Glutamatergic neuron (in vitro differentiated cells): ENCODE results near the gene DLAT. TPM values are rescaled to one million over a fixed set of nuclear protein-coding genes. Genes with fewer than 3 reads are reported as not detected.

Experiments
- DNase-seq: peaks from one replicate; pipeline ENCODE4 v3.0.0; 2022
- H3K27ac Mint-ChIP-seq: one replicate; pipeline ENCODE4 v1.8.0; 2020; ENCODE audit warnings: mild to moderate bottlenecking, mixed read lengths, inconsistent platforms; ENCODE audit not compliant: unreplicated experiment
- H3K27me3 Mint-ChIP-seq: one replicate; pipeline ENCODE4 v1.8.0; 2020; ENCODE audit warnings: mild to moderate bottlenecking, moderate library complexity, mixed read lengths, inconsistent platforms; ENCODE audit not compliant: unreplicated experiment
- H3K36me3 Mint-ChIP-seq: one replicate; pipeline ENCODE4 v1.8.0; 2020; ENCODE audit warnings: mild to moderate bottlenecking, mixed read lengths, inconsistent platforms; ENCODE audit not compliant: unreplicated experiment
- H3K4me1 Mint-ChIP-seq: one replicate; pipeline ENCODE4 v1.8.0; 2020; ENCODE audit warnings: mild to moderate bottlenecking, low read depth, mixed read lengths, inconsistent platforms; ENCODE audit not compliant: unreplicated experiment
- H3K4me3 Mint-ChIP-seq: one replicate; pipeline ENCODE4 v1.8.0; 2020; ENCODE audit warnings: mild to moderate bottlenecking, mixed read lengths, inconsistent platforms; ENCODE audit not compliant: unreplicated experiment
- H3K9me3 Mint-ChIP-seq: one replicate; pipeline ENCODE4 v1.8.0; 2020; ENCODE audit warnings: mild to moderate bottlenecking, moderate library complexity, mixed read lengths, inconsistent platforms; ENCODE audit not compliant: unreplicated experiment
- CTCF ChIP-seq: fragments of 200-600 bp; sonication (generic); IDR thresholded peaks from one replicate; pipeline ENCODE4 v1.5.0; 2021; ENCODE audit not compliant: partially characterized antibody, unreplicated experiment
- total RNA-seq: library from RNA; stranded (reverse); fragmentation: NEBNext Ultra II Directional; extraction: Animal tissue kit (Norgen Biotek cat#: 25700); gene quantifications from one replicate; pipeline ENCODE4 v1.2.1, GENCODE V29; 2021; ENCODE audit not compliant: unreplicated experiment

The DLAT gene
- total RNA-seq, 1 donor from 2014 or later, result 55.0 TPM

- peak; percentile 44 for DNase-seq
- no peaks in the 10 kb centered on the region for H3K36me3 Mint-ChIP-seq
- peaks cover 15% of the 10 kb centered on the region for H3K4me1 Mint-ChIP-seq
- no peaks in the 10 kb centered on the region for H3K9me3 Mint-ChIP-seq
- H3K27ac Mint-ChIP-seq, result peak overlapping the region; percentile 28
- peak overlapping the region; percentile 87 for H3K4me3 Mint-ChIP-seq
- H3K27me3 Mint-ChIP-seq, result peaks cover 8% of the 10 kb centered on the region
- TF ChIP-seq CTCF, result no peak
These were observed 47.0 kb upstream of the DLAT start for GRCh38 chr11:111978028-111978771.

DNA sequence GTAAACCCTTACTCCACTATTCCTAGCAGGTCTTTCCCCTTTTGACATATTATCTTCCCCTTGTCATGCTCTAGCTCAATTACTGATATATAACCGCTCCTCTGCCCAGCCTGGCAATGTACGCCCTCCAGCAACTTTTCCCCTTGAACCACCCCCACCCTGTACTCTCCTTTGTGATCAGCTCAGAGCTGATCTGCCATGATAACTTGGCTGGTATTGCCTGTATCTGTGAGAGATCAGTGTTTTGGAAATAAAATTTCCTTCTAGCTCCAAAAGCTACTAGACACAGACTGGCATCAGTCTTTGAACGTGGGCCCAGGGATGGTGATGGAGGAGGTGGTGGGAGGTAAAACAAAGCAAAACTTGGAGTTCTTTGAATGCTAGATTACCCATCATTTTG is 45.1 kb upstream of the DLAT start:
- Mint-ChIP-seq H3K27ac (no peak overlapping the region), H3K36me3 (no peaks in the 10 kb centered on the region), H3K4me3 (no peak overlapping the region), H3K9me3 (no peaks in the 10 kb centered on the region), H3K4me1 (peaks cover 19% of the 10 kb centered on the region), H3K27me3 (peaks cover 8% of the 10 kb centered on the region)
- no peak for DNase-seq
- no peak for TF ChIP-seq CTCF

GRCh38 chr11:111981270-111981669 is 43.9 kb upstream of the DLAT start:
- H3K36me3 Mint-ChIP-seq, result no peaks in the 10 kb centered on the region
- no peak overlapping the region for H3K27ac Mint-ChIP-seq
- H3K4me3 Mint-ChIP-seq, result no peak overlapping the region
- no peaks in the 10 kb centered on the region for H3K9me3 Mint-ChIP-seq
- peaks cover 8% of the 10 kb centered on the region for H3K27me3 Mint-ChIP-seq
- no peak for TF ChIP-seq CTCF
- peaks cover 19% of the 10 kb centered on the region for H3K4me1 Mint-ChIP-seq
- DNase-seq, result no peak

GRCh38 chr11:111982019-111982464 is 43.2 kb upstream of the DLAT start:
- Mint-ChIP-seq H3K9me3 (no peaks in the 10 kb centered on the region), H3K27ac (peak overlapping the region; percentile 77), H3K27me3 (peaks cover 4% of the 10 kb centered on the region), H3K4me1 (peaks cover 16% of the 10 kb centered on the region), H3K4me3 (no peak overlapping the region), H3K36me3 (no peaks in the 10 kb centered on the region)
- peak; percentile 73 for TF ChIP-seq CTCF
- peak; percentile 63 for DNase-seq

- DNase-seq, result no peak
- Mint-ChIP-seq H3K36me3 (no peaks in the 10 kb centered on the region), H3K27ac (peak overlapping the region; percentile 80), H3K9me3 (no peaks in the 10 kb centered on the region), H3K4me1 (peaks cover 16% of the 10 kb centered on the region), H3K27me3 (peaks cover 4% of the 10 kb centered on the region), H3K4me3 (peak overlapping the region; percentile 71)
- no peak for TF ChIP-seq CTCF
These were observed 42.5 kb upstream of the DLAT start for GRCh38 chr11:111982541-111983186.
